ENCODE data around the gene PRSS53. TPM values are rescaled to one million over a fixed set of nuclear protein-coding genes. Genes with fewer than 3 reads are reported as not detected.

PRSS53 gene
- total RNA-seq, 1 experiment from 2014 or later = 3.8 TPM

- Histone ChIP-seq H3K4me2 (ENCODE audit: low read length) (no peak overlapping the region), H3K27ac (ENCODE audit: low read length) (no peak overlapping the region), H3K4me1 (ENCODE audit: insufficient read depth, low read length) (no peaks in the 10 kb centered on the region), H2AFZ (ENCODE audit: low read length) (no peak overlapping the region), H3K4me3 (ENCODE audit: low read length) (no peak overlapping the region), H3K9me2 (replicated peaks; ENCODE audit: low read length) (no peaks in the 10 kb centered on the region), H3K36me3 (ENCODE audit: low read depth, low read length) (peaks cover 4% of the 10 kb centered on the region), H3F3A (ENCODE audit: low read length, unreplicated experiment) (no peaks in the 10 kb centered on the region), H4K20me1 (ENCODE audit: low read length) (no peaks in the 10 kb centered on the region), H3K9me3 (ENCODE audit: low read length) (no peaks in the 10 kb centered on the region), H3K27me3 (ENCODE audit: low read length) (no peaks in the 10 kb centered on the region), H3K9ac (ENCODE audit: low read length) (no peak overlapping the region), H3K79me2 (ENCODE audit: low read length) (peaks cover 32% of the 10 kb centered on the region)
- no peak for TF ChIP-seq EZH2phosphoT487 (IDR thresholded peaks at IDR 0.05; ENCODE audit: borderline replicate concordance, low read length)
- TF ChIP-seq, protein P1, sequence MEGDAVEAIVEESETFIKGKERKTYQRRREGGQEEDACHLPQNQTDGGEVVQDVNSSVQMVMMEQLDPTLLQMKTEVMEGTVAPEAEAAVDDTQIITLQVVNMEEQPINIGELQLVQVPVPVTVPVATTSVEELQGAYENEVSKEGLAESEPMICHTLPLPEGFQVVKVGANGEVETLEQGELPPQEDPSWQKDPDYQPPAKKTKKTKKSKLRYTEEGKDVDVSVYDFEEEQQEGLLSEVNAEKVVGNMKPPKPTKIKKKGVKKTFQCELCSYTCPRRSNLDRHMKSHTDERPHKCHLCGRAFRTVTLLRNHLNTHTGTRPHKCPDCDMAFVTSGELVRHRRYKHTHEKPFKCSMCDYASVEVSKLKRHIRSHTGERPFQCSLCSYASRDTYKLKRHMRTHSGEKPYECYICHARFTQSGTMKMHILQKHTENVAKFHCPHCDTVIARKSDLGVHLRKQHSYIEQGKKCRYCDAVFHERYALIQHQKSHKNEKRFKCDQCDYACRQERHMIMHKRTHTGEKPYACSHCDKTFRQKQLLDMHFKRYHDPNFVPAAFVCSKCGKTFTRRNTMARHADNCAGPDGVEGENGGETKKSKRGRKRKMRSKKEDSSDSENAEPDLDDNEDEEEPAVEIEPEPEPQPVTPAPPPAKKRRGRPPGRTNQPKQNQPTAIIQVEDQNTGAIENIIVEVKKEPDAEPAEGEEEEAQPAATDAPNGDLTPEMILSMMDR (conservative IDR thresholded peaks at IDR 0.05; ENCODE audit: low read depth, low read length) = no peak
- no peak for TF ChIP-seq EZH2 (IDR thresholded peaks at IDR 0.05; ENCODE audit: low read length, unreplicated experiment)
- CTCF ChIA-PET = no interaction called here
- intact Hi-C loops (cut with micrococcal nuclease) = no loop called here
- DNase-seq = no peak
- POLR2A ChIA-PET (ENCODE audit: unreplicated experiment) = no interaction called here
- ATAC-seq = no peak
- no TSS peak for BruUV-seq (replicated peaks)
Observed at GRCh38 chr16:31063495-31063842, 25.3 kb downstream of the PRSS53 start.

GRCh38 chr16:31061813-31062440, 26.8 kb downstream of the PRSS53 start:
- H3K4me3 ChIP-seq (ENCODE audit: low read length) = no peak overlapping the region
- H4K20me1 ChIP-seq (ENCODE audit: low read length) = no peaks in the 10 kb centered on the region
- H3K9ac ChIP-seq (ENCODE audit: low read length) = no peak overlapping the region
- H3K79me2 ChIP-seq (ENCODE audit: low read length) = peaks cover 21% of the 10 kb centered on the region
- no TSS peak for BruUV-seq (replicated peaks)
- no peak overlapping the region for H3K27ac ChIP-seq (ENCODE audit: low read length)
- TF ChIP-seq, protein P1 (conservative IDR thresholded peaks at IDR 0.05; ENCODE audit: low read depth, low read length) = no peak
- no peak for TF ChIP-seq EZH2phosphoT487 (IDR thresholded peaks at IDR 0.05; ENCODE audit: borderline replicate concordance, low read length)
- no peak for TF ChIP-seq EZH2 (IDR thresholded peaks at IDR 0.05; ENCODE audit: low read length, unreplicated experiment)
- H3K9me3 ChIP-seq (ENCODE audit: low read length) = no peaks in the 10 kb centered on the region
- intact Hi-C loops (cut with micrococcal nuclease) = no loop called here
- CTCF ChIA-PET = no interaction called here
- DNase-seq (no peak), ATAC-seq (no peak)
- POLR2A ChIA-PET (ENCODE audit: unreplicated experiment) = no interaction called here
- H3K4me2 ChIP-seq (ENCODE audit: low read length) = no peak overlapping the region
- no peaks in the 10 kb centered on the region for H3K9me2 ChIP-seq (replicated peaks; ENCODE audit: low read length)
- no peak overlapping the region for H2AFZ ChIP-seq (ENCODE audit: low read length)
- H3K4me1 ChIP-seq (ENCODE audit: insufficient read depth, low read length) = no peaks in the 10 kb centered on the region
- no peaks in the 10 kb centered on the region for H3F3A ChIP-seq (ENCODE audit: low read length, unreplicated experiment)
- peaks cover 4% of the 10 kb centered on the region for H3K36me3 ChIP-seq (ENCODE audit: low read depth, low read length)
- no peaks in the 10 kb centered on the region for H3K27me3 ChIP-seq (ENCODE audit: low read length)

GRCh38 chr16:31061126-31061812, 27.5 kb downstream of the PRSS53 start:
- H3K36me3 ChIP-seq (ENCODE audit: low read depth, low read length) = peaks cover 4% of the 10 kb centered on the region
- no peaks in the 10 kb centered on the region for H4K20me1 ChIP-seq (ENCODE audit: low read length)
- peaks cover 14% of the 10 kb centered on the region for H3K79me2 ChIP-seq (ENCODE audit: low read length)
- BruUV-seq (replicated peaks) = no TSS peak
- no peak overlapping the region for H3K27ac ChIP-seq (ENCODE audit: low read length)
- POLR2A ChIA-PET (ENCODE audit: unreplicated experiment) = no interaction called here
- no peak overlapping the region for H3K9ac ChIP-seq (ENCODE audit: low read length)
- no peaks in the 10 kb centered on the region for H3F3A ChIP-seq (ENCODE audit: low read length, unreplicated experiment)
- CTCF ChIA-PET = no interaction called here
- no peak overlapping the region for H3K4me3 ChIP-seq (ENCODE audit: low read length)
- intact Hi-C loops (cut with micrococcal nuclease) = no loop called here
- no peaks in the 10 kb centered on the region for H3K9me2 ChIP-seq (replicated peaks; ENCODE audit: low read length)
- DNase-seq = no peak
- no peak overlapping the region for H3K4me2 ChIP-seq (ENCODE audit: low read length)
- TF ChIP-seq, protein P1 (conservative IDR thresholded peaks at IDR 0.05; ENCODE audit: low read depth, low read length) = no peak
- no peak for TF ChIP-seq EZH2phosphoT487 (IDR thresholded peaks at IDR 0.05; ENCODE audit: borderline replicate concordance, low read length)
- no peak for TF ChIP-seq EZH2 (IDR thresholded peaks at IDR 0.05; ENCODE audit: low read length, unreplicated experiment)
- H3K9me3 ChIP-seq (ENCODE audit: low read length) = no peaks in the 10 kb centered on the region
- no peaks in the 10 kb centered on the region for H3K27me3 ChIP-seq (ENCODE audit: low read length)
- no peaks in the 10 kb centered on the region for H3K4me1 ChIP-seq (ENCODE audit: insufficient read depth, low read length)
- ATAC-seq = no peak
- no peak overlapping the region for H2AFZ ChIP-seq (ENCODE audit: low read length)
